ENCODE measurements around the gene GH2.
"Not testable (repeated sequence)": the region's sequence is repeated elsewhere in the genome, so short reads cannot be mapped to it uniquely, and the experiment has no call there.

DNA sequence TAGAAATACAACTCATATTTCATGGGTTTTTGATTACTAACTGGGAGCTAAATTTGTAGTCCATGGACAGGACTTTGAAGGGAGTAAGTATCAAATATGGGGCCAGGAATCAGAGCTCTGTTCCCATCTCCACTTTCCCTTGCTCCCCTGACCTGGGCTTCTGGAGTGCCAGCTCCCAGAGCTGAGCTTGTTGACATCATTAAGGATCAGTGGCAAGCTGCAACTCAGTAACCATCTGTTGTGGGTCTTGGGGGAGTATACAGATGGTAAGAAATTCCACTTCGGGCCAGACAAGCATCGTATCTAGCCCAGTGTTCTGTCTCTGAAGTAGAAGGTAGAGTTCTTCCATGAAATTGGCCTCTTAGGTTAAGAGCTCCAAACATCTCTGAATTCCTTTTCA, 20.2 kb upstream of the GH2 start:
- TF ChIP-seq, protein P1, sequence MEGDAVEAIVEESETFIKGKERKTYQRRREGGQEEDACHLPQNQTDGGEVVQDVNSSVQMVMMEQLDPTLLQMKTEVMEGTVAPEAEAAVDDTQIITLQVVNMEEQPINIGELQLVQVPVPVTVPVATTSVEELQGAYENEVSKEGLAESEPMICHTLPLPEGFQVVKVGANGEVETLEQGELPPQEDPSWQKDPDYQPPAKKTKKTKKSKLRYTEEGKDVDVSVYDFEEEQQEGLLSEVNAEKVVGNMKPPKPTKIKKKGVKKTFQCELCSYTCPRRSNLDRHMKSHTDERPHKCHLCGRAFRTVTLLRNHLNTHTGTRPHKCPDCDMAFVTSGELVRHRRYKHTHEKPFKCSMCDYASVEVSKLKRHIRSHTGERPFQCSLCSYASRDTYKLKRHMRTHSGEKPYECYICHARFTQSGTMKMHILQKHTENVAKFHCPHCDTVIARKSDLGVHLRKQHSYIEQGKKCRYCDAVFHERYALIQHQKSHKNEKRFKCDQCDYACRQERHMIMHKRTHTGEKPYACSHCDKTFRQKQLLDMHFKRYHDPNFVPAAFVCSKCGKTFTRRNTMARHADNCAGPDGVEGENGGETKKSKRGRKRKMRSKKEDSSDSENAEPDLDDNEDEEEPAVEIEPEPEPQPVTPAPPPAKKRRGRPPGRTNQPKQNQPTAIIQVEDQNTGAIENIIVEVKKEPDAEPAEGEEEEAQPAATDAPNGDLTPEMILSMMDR (conservative IDR thresholded peaks at IDR 0.05; ENCODE audit: low read depth in 2 of 2): not testable (repeated sequence)
- TF ChIP-seq POLR2AphosphoS5 (IDR thresholded peaks at IDR 0.05; ENCODE audit: low read depth); EZH2 (IDR thresholded peaks at IDR 0.05; ENCODE audit: low read depth, unreplicated experiment); EZH2phosphoT487 (IDR thresholded peaks at IDR 0.05; ENCODE audit: unreplicated experiment); ZNF331 (CRISPR knock-in tag; IDR thresholded peaks at IDR 0.05; ENCODE audit: low read depth); CREB1 (CRISPR knock-in tag; IDR thresholded peaks at IDR 0.05; ENCODE audit: low read depth); ZNF114 (CRISPR knock-in tag; IDR thresholded peaks at IDR 0.05): not testable (repeated sequence)
- TF ChIP-seq, protein P2, sequence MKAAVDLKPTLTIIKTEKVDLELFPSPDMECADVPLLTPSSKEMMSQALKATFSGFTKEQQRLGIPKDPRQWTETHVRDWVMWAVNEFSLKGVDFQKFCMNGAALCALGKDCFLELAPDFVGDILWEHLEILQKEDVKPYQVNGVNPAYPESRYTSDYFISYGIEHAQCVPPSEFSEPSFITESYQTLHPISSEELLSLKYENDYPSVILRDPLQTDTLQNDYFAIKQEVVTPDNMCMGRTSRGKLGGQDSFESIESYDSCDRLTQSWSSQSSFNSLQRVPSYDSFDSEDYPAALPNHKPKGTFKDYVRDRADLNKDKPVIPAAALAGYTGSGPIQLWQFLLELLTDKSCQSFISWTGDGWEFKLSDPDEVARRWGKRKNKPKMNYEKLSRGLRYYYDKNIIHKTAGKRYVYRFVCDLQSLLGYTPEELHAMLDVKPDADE (IDR thresholded peaks at IDR 0.05): not testable (repeated sequence)

All from GM23338 (cell line).